Right lung (tissue), 10 donors: ENCODE results near the gene PLPP1. TPM values are rescaled to one million over a fixed set of nuclear protein-coding genes. Genes with fewer than 3 reads are reported as not detected.

ENCODE experiments used
- DNase-seq, 2 donors: peaks; one replicate each; pipeline ENCODE4 v3.0.0-alpha.2; 2013
- long read RNA-seq, 8 donors: transcript quantifications; one replicate each; lab custom pipeline, GENCODE V29; 2026
- polyA plus RNA-seq, 5 donors: library from polyadenylated mRNA; unstranded; fragments of 120-200 nt; gene quantifications; one replicate each; pipeline versions ENCODE4 v1.2.1 to v1.2.3, GENCODE V29; 2013; ENCODE audit warnings: inconsistent platforms in 1 of 5, low replicate concordance in 1 of 5; ENCODE audit not compliant: insufficient read length in 5 of 5, insufficient read depth in 1 of 5

PLPP1 gene
- polyA plus RNA-seq, result 10 to 100 TPM; 69.0 to 98.6 (median 96.9) TPM
- long read RNA-seq, donor 1, transcript PLPP1-202 (6 exons, 1,597 nt), result major isoform, 57 of 87 reads
- long read RNA-seq, donor 1, transcript PLPP1-201 (6 exons, 1,550 nt), result minor isoform, 5 of 87 reads
- long read RNA-seq, donor 1, partial matches to known transcripts, result 14 of 87 reads
- long read RNA-seq, donor 1, other reads (novel, unspliced or antisense), result 11 of 87 reads
- long read RNA-seq, donor 2, transcript PLPP1-202 (6 exons, 1,597 nt), result major isoform, 30 of 39 reads
- long read RNA-seq, donor 2, partial matches to known transcripts, result 0 of 39 reads
- long read RNA-seq, donor 2, other reads (novel, unspliced or antisense), result 5 of 39 reads
- long read RNA-seq, donor 3, transcript PLPP1-202 (6 exons, 1,597 nt), result major isoform, 35 of 47 reads
- long read RNA-seq, donor 3, transcript PLPP1-201 (6 exons, 1,550 nt), result minor isoform, 5 of 47 reads
- long read RNA-seq, donor 3, partial matches to known transcripts, result 7 of 47 reads
- long read RNA-seq, donor 3, other reads (novel, unspliced or antisense), result 0 of 47 reads
- long read RNA-seq, donor 4, transcript PLPP1-202 (6 exons, 1,597 nt), result major isoform, 33 of 51 reads
- long read RNA-seq, donor 4, partial matches to known transcripts, result 10 of 51 reads
- long read RNA-seq, donor 4, other reads (novel, unspliced or antisense), result 8 of 51 reads
- long read RNA-seq, donor 5, transcript PLPP1-202 (6 exons, 1,597 nt), result major isoform, 59 of 89 reads
- long read RNA-seq, donor 5, transcript PLPP1-201 (6 exons, 1,550 nt), result minor isoform, 7 of 89 reads
- long read RNA-seq, donor 5, partial matches to known transcripts, result 10 of 89 reads
- long read RNA-seq, donor 5, other reads (novel, unspliced or antisense), result 13 of 89 reads
- long read RNA-seq, donor 6, transcript PLPP1-202 (6 exons, 1,597 nt), result major isoform, 62 of 74 reads
- long read RNA-seq, donor 6, transcript PLPP1-201 (6 exons, 1,550 nt), result minor isoform, 12 of 74 reads
- long read RNA-seq, donor 6, partial matches to known transcripts, result 0 of 74 reads
- long read RNA-seq, donor 6, other reads (novel, unspliced or antisense), result 0 of 74 reads
- long read RNA-seq, donor 7, transcript PLPP1-202 (6 exons, 1,597 nt), result major isoform, 65 of 73 reads
- long read RNA-seq, donor 7, partial matches to known transcripts, result 0 of 73 reads
- long read RNA-seq, donor 7, other reads (novel, unspliced or antisense), result 5 of 73 reads
- long read RNA-seq, donor 8, transcript PLPP1-202 (6 exons, 1,597 nt), result major isoform, 14 of 16 reads
- long read RNA-seq, donor 8, partial matches to known transcripts, result 0 of 16 reads
- long read RNA-seq, donor 8, other reads (novel, unspliced or antisense), result 0 of 16 reads

- DNase-seq, result peak; percentile 93 to 94
Observed at GRCh38 chr5:55534436-55535198, at the start of gene PLPP1. PLPP1 (minus strand) TSS chr5:55534964; CDS start chr5:55534629, 335 bp downstream.

GRCh38 chr5:55583578-55583977, 48.8 kb upstream of the PLPP1 start:
- no peak for DNase-seq

- no peak for DNase-seq
Observed at GRCh38 chr5:55582256-55582655, 47.5 kb upstream of the PLPP1 start.

DNA sequence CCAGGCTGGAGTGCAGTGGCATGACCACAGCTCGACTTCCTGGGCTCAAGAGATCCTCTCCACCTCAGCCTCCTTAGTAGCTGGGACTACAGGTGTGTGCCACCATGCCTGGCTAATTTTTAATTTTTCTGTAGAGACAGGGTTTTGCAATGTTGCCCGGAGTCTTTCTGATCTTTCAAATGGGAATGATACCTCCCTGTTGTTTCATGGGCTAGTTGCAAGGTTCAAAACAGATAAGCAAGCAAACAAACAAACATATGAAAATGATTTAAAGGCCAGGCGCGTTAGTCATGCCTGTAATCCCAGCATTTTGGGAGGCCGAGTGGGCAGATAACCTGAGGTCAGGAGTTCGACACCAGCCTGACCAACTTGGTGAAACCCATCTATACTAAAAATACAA, 45.3 kb upstream of the PLPP1 start:
- no peak for DNase-seq

- DNase-seq, result no peak
Observed at GRCh38 chr5:55578771-55579170, 44.0 kb upstream of the PLPP1 start.

DNA sequence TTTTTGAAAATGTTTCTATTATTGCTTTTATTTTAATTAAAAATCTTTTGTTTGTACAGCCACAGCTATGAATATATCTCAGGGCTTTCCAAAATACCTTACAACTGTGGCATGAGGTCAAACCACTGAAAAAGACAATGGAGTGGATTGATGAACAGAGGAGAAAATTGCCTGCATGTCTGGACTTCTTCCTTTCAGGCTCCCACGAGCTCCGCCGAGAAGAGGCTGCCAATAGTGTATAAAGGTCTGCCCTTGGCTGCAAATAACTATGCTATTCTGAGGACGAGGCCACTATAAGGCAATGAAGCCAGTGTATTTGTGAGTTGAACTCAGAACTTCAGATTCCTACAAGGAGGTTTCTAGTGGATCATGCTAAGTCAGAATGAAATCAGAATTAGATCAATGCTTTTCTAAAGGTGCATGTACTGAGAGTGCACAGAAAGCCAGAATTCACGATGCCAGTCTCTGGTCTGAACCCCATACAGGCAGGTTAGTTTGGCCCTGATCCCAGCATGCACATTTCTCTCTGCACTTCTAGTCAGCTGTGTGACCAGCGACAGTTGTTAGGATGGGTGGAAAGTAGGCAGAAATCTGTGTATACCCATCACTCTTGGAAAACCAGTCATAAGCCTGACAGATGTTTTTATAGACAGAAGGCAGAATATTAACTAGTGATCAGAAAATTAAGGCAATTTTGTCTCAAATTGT, 42.7 kb upstream of the PLPP1 start:
- DNase-seq, result no peak

- DNase-seq, result peak in 1 of 2 donors; percentile 49
Observed at GRCh38 chr5:55576661-55577060, 41.9 kb upstream of the PLPP1 start.

DNA sequence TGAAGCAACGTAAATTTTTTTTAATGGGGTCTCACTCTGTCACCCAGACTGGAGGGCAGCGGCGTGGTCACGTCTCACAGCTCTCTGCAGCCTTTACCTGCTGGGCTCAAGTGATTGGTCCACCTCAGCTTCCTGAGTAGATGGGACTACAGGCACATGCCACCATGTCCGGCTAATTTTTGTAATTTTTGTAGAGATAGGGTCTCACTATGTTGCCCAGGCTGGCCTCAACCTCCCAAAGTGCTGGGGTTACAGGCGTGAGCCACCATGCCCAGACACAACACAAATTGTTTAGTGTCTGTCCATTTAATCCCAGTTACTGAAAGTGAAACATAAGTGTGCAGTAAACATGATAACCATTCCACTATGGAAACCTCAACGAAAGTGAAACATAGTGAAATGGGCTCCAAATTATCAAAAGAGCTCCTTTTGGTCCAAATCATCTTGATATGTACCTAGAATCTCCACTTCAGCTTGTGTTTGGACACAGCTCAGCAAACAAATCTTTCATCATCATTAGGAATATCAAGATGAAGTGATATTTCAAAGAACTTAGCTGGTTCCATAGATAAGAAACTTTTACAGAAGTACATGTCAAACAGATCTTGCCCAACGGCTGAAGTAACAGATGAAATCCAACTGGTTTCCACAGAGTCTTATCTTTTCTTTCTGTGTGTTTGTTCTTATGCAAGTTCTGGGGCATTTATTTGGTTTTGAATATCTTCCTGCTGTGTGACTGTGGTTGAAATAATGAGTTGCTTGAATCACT, 41.2 kb upstream of the PLPP1 start:
- peak; percentile 83 to 89 for DNase-seq

- DNase-seq, result no peak
Observed at GRCh38 chr5:55572600-55572999, 37.8 kb upstream of the PLPP1 start.

- no peak for DNase-seq
Observed at GRCh38 chr5:55572020-55572419, 37.3 kb upstream of the PLPP1 start.

DNA sequence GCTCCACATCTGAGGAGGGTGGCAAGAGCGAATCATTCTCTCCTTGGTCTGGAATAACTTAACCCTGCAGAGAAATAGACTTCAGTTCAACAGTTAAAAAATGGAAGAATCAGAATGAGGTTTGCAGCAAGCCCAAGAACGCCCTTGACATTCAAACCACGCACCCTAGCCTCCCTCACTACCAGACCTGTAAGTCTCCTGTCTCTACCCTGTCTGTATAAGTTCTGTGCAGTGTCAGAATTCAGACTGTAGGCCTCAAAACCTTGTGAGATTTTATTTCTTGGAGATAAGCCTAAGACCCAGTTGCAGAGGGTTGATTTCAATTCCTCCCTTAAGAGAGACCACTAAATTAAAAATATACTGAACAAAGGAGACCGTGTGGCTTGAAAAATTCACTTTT, 35.8 kb upstream of the PLPP1 start:
- no peak for DNase-seq

GRCh38 chr5:55570026-55570425, 35.3 kb upstream of the PLPP1 start:
- no peak for DNase-seq

DNA sequence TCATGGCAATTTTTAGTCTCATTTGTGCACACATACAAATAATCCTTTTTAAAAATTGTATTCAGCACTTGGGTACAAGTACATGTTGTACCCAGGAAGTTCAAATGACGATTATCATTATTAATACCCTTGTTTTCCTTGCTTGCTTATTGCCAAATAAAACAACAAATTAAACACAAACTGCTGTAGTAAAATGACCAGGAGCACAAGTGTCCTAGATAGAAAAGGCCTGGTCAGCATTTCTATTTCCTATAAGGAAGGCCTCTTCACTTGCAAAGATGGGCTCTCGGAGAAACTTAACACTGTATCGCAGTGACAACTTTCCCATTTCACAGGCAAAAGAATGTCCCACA, 34.7 kb upstream of the PLPP1 start:
- no peak for DNase-seq

DNA sequence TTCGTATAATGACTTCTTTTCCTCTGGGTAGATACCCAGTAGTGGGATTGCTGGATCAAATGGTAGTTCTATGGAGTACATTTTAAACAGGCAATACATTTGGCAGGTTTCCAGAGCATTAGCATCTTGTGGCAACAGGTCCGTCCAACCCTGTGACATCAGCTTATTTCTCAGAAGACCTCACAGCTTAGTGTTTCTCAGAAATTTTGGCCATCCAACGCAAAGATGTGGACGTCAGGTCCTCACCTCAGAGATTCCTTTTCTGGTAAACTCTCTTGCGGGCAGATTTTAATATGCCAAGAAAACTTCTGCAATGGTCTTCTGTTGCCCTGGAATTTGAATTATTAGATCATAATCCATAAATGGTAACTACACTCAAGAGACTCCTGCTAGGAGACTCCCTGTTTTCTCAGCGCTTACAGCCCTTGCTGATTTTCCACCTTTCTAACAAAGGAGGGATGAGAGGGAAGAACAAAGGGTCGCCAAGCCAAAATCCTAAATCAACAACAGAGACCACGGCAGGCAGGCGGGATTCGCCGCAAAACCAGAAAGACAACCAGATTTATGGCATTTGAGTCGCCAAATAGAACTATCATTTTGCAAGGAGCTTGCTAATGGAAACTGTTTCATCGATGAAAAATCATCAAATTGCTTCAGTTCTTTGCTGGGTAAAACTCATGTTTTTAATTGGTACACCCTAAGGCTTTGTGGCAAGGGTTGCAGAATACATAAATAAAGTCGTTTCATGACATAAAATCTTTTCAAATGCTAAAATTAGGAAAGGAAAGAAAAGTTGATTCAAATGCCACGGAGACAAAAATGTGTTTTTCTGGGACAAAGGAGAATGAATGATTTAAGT, 34.1 kb upstream of the PLPP1 start:
- DNase-seq, result no peak

DNA sequence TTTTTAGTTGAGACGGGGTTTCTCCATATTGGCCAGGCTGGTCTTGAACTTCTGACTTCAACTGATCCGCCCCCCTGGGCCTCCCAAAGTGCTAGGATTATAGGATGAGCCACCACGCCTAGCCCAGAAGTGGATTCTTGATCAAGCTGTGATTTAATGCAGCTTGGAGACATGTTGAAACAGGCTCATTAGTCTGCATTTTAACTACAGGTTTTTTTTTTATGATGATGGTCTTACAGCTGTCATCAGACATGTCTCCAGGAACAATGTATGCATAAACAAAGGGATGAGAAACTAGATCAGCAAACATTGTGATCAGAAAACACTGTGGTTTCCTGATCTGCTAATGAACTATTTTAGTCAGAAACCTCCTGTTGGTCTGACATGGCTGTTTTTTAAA, 30.0 kb upstream of the PLPP1 start:
- peak; percentile 40 to 51 for DNase-seq

DNA sequence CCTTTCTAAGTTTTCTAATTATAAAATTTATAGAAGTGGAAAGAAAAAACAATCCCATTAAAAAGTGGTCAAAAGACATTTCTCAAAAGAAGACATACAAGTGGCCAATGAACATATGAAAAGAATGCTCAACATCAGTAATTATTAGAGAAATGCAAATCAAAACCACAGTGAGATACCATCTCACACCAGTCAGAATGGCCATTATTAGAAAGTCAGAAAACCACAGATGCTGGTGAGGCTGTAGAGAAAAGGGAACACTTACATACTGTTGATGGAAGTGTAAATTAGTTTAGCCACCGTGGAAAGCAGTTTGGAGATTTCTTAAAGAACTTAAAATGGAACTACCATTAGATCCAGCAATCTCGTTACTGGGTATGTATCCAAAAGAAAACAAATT, 23.7 kb upstream of the PLPP1 start:
- no peak for DNase-seq

- DNase-seq, result no peak
Observed at GRCh38 chr5:55557123-55557522, 22.4 kb upstream of the PLPP1 start.

- DNase-seq, result no peak
Observed at GRCh38 chr5:55554585-55555202, 19.9 kb upstream of the PLPP1 start.
